Choroid plexus epithelial cell (primary cell): ENCODE results near the gene GLRX.

Experiments used
- DNase-seq: peaks from one replicate; pipeline ENCODE4 v3.0.0-alpha.2; 2010; ENCODE audit warnings: low read depth
- H3K4me3 ChIP-seq: 2 replicates; pipeline ENCODE4 v1.5.1; 2011; ENCODE audit warnings: low read depth, mild to moderate bottlenecking, control low read depth, low read length, moderate library complexity
- CTCF ChIP-seq: conservative IDR thresholded peaks from 2 replicates; pipeline ENCODE4 v1.5.1; 2011; ENCODE audit warnings: low read depth, mild to moderate bottlenecking, control low read depth, inconsistent platforms, low read length, moderate library complexity

The GLRX gene

GRCh38 chr5:95843733-95844223 lies 21.3 kb upstream of the GLRX start:
- no peak for TF ChIP-seq CTCF
- H3K4me3 ChIP-seq = no peak overlapping the region
- peak; percentile 87 for DNase-seq

- peak; percentile 36 for TF ChIP-seq CTCF
- peak; percentile 91 for DNase-seq
- no peak overlapping the region for H3K4me3 ChIP-seq
These were observed 20.5 kb upstream of the GLRX start for GRCh38 chr5:95842854-95843544.

GRCh38 chr5:95841914-95842812 lies 19.6 kb upstream of the GLRX start:
- peak; percentile 80 for DNase-seq
- no peak for TF ChIP-seq CTCF
- no peak overlapping the region for H3K4me3 ChIP-seq

GRCh38 chr5:95840956-95841705 lies 18.6 kb upstream of the GLRX start:
- TF ChIP-seq CTCF = no peak
- DNase-seq = no peak
- no peak overlapping the region for H3K4me3 ChIP-seq

- TF ChIP-seq CTCF = no peak
- H3K4me3 ChIP-seq = no peak overlapping the region
- DNase-seq = no peak
These were observed 17.1 kb upstream of the GLRX start for GRCh38 chr5:95839658-95840057.

- no peak overlapping the region for H3K4me3 ChIP-seq
- no peak for DNase-seq
- no peak for TF ChIP-seq CTCF
These were observed 16.0 kb upstream of the GLRX start for GRCh38 chr5:95838556-95838955.
